Frontal cortex (tissue), 4 donors: ENCODE measurements around the gene RALGAPA1. TPM values are rescaled to one million over a fixed set of nuclear protein-coding genes. Genes with fewer than 3 reads are reported as not detected.
A peak's percentile ranks its signal among the peaks of the same experiment; 100 is the strongest.
"Not testable (repeated sequence)": the region's sequence is repeated elsewhere in the genome, so short reads cannot be mapped to it uniquely, and the experiment has no call there.

Experiments used
- DNase-seq, 2 donors: peaks; one replicate each; pipeline ENCODE4 v3.0.0; 2012; ENCODE audit warnings: low spot score in 2 of 2
- FAIRE-seq: peaks from 2 replicates; lab custom pipeline; 2012; peaks lifted over from hg19 to GRCh38; lab: Jason Lieb, UNC
- total RNA-seq: library from RNA; depleted of rRNA; stranded (reverse); fragments of >200 nt; gene quantifications from one replicate; pipeline ENCODE4 v1.2.3, GENCODE V29; 2014
- donor health status: control.
- donor health status: control.
- donor health status: control.

Gene RALGAPA1
- total RNA-seq, 1 donor from 2014 or later = 150 TPM

DNA sequence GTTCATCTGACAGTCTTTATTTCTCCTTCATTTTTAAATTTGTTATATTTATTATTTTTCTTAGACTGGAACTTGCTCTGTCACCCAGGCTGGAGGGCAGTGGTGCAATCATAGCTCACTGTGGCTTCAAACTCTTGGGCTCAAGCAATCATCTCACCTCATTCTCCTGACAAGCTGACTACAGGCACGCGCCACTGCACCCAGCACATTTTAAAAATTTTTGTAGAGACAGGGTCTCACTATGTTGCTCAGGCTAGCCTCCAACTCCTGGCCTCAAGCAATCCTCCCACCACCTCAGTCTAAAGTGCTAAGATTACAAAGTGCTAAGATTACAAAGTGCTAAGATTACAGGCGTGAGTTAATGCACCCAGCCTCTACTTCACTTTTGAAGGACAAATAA is 96.6 kb downstream of the RALGAPA1 start:
- FAIRE-seq (no peak), DNase-seq (no peak)

GRCh38 chr14:35708062-35708461 is 101.0 kb downstream of the RALGAPA1 start:
- FAIRE-seq (no peak), DNase-seq (no peak)

- no peak for DNase-seq
- no peak for FAIRE-seq
Observed at GRCh38 chr14:35705636-35706035, 103.5 kb downstream of the RALGAPA1 start.

DNA sequence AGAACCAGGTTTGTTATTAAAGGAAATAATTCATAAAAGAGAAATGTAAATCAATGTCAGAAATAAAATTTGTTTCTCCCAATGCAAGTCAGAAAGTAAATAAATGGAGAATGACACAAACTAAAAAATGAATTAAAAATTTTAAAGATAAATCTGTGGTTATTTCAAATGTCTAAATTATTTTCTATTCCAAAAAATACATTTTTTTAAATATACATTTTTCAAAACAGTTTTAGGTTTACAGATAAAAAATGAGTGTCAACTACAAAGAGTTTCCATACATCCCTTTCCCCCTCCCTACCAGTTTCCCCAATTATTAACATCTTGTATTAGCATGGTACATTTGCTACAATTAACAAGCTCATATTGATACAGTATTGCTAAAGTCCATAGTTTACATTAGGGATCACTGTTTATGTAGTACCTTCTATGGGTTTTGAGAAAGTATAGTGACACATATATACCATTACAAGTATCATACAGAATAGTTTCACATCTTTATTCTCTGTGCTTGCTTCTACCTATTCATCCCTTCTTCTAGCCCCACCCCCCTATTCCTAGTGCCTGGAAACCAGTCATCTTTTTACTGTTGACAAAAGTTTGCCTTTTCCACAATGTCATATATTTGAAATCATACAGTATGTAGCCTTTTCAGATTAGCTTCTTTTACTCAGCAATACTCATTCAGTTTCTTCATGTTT is 104.2 kb downstream of the RALGAPA1 start:
- FAIRE-seq = peak; percentile 94
- no peak for DNase-seq

DNA sequence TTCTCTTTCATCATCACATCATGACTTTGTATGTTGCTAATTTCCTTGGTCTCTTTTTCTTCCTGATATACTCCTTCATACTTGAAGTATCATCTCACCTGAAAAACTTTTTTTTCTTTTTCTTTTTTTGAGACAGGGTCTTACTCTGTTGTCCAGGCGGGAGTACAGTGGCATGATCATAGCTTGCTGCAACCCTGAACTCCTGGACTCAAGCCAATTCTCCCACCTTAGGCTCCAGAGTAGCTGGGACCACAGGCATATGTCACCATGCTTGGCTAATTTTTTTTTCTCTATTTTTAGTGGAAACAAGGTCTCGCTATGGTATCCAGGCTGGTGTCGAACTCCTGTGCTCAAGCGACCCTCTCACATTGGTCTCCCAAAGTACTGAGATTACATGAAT is 107.6 kb downstream of the RALGAPA1 start:
- no peak for FAIRE-seq
- DNase-seq = no peak

GRCh38 chr14:35699791-35700444 is 109.2 kb downstream of the RALGAPA1 start:
- peak; percentile 37 for FAIRE-seq
- no peak for DNase-seq

GRCh38 chr14:35696575-35696974 is 112.5 kb downstream of the RALGAPA1 start:
- FAIRE-seq = no peak

GRCh38 chr14:35696119-35696518 is 113.0 kb downstream of the RALGAPA1 start:
- no peak for FAIRE-seq

More at GRCh38 chr14:35696575-35696974, 112.5 kb downstream of the RALGAPA1 start:
- no peak for DNase-seq

DNA sequence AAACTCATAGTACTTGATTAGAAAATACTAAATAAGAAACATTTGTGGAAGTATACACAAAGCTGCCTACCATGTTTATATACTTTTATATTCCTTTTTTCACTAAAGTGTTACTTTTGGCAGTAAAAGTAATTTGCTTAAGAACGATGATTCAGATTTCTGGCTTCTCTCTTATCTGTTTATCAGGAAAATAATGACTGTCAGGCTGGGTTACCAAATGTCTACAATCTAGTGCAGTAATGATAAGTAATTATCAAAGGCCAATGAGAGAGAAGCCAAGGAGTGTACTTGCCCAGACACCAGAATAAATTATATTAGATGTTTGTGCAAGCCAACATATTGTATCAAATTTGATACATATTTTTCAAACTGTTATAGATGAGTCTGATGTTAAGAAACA is 113.4 kb downstream of the RALGAPA1 start:
- DNase-seq = no peak
- no peak for FAIRE-seq

More at GRCh38 chr14:35696119-35696518, 113.0 kb downstream of the RALGAPA1 start:
- no peak for DNase-seq

DNA sequence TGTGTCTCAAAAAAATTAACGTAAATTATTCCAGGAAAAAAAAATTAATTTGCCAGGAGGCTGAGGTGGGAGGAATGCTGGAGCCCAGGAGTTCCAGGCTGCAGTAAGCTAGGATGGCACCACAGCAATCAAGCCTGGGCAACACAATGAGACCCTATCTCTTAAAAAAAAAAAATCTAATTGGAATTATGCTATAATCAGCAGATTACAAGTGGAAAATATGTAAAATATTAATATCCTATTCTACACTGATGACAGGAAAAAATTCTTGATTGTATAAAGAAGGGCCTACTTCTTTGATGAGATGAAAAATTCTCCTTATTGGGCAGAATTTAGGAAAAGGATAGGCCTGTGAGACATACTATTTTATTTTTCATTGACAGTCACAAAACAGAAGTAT is 114.0 kb downstream of the RALGAPA1 start:
- FAIRE-seq (no peak), DNase-seq (no peak)

DNA sequence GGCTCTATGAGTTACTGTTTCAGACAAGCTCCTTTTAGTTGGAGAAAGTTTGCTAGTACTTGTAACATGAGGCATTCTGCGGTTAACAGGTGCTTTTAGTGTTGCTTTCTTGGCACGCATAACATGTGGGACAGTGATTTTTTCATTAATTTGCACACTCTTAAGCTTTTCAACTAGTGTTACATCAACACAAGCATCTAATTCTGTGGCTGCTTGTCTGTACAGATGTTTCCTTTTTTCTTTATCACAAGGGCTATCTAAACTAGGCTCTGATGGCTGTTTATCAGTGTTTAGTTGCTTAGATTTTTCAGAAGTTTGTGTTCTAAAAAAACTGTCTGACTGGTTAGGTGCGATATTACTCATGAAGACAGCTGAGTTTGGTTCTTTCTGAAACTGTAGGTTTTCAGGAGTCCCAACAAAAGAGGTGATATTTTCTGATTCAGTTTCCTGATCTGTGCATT is 120.1 kb downstream of the RALGAPA1 start:
- DNase-seq = no peak
- FAIRE-seq = no peak

GRCh38 chr14:35688126-35688826 is 120.8 kb downstream of the RALGAPA1 start:
- DNase-seq = no peak
- no peak for FAIRE-seq

DNA sequence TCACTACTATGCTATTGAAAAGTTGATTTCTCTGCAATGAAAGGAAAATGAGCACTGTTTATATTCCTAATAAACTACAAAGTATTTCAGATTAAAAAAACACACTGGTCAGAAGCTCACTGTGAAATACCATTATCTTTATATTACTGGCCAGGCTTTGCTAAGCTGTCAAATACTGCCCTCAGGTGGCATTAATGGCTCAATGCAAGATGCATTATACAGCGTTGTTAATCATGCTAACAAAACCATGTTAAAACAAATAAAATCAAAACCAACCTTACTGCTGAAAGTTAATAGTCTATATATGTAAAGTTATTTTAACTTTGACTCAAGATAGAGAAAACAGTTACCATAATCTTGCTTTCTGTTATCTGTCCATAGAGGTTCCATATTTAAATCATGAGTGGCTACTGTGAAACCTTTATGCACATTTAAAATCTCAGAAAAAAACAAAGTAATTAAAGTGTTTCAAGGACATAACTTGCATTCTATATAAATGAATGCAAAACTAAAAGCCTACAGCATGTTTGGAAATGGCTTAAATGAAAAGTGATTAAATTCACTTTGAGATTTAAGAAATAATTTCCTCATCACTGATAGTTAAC is 121.7 kb downstream of the RALGAPA1 start:
- FAIRE-seq = no peak
- DNase-seq = no peak

DNA sequence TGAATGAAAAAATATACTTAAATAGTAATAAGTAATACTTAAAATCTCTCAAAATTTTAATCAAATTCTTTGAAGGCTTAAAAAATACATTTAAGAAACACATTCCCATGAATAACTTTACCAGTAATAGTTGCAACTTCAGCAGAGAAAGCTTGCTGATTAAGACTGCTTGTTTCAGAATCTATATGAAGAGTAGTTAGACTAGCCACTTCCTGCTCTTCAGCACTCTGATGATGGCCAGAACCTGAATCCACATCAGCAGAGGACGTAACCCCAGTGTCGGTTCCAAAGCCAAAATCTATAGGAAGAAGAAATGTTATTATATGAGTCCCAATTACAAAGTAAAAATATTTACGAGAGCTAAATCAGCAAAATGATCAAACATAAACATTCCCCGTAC is 125.4 kb downstream of the RALGAPA1 start:
- DNase-seq, FAIRE-seq: not testable (repeated sequence)

DNA sequence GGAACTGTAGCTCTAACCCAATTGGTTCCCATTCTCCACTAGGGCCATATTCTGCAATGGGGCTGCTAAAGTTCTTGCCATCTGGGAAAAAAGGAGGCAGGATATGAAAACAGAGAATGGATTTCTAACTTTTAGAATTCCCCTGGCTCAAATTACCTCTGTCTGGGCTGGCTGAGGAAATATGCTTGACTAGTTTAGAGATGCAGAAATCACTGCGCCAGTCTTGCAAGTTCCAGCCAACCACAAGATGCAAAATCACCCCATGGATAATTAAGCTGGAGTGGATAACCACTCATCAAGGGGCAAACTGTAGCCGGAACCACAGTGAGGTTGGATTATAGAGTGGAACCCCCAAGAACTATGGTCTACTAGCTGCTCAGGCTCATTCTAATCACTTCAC is 126.3 kb downstream of the RALGAPA1 start:
- no peak for FAIRE-seq
- DNase-seq = no peak

GRCh38 chr14:35678403-35679028 is 130.6 kb downstream of the RALGAPA1 start:
- DNase-seq = no peak
- no peak for FAIRE-seq

GRCh38 chr14:35669782-35670181 is 139.3 kb downstream of the RALGAPA1 start:
- FAIRE-seq (no peak), DNase-seq (no peak)

DNA sequence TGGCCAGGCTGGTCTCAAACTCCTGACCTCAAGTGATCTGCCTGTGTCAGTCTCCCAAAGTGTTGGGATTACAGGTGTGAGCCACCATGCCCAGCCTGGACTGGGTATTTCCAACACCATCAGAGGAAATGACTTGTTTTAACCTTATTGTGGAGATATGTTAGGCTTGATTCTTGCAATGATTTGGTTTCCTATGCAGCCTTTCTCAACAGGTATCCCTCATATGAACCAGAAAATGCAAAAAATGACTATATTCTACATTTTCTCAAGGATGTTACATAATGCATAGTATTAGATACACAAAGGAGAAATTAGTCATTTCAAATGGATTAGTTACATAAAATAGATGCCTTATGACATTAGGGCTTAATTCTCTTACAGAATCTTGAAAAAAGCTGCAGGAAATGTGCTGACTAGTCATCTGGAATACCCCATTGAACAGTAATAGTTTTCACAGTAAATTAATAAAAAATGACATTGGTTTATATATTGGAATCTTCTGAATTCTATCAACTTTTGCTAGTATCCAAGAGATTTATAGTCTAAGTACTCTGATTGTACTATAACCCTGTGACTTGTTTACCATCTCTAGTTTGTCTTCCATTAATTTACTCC is 142.6 kb downstream of the RALGAPA1 start:
- DNase-seq (no peak), FAIRE-seq (no peak)

DNA sequence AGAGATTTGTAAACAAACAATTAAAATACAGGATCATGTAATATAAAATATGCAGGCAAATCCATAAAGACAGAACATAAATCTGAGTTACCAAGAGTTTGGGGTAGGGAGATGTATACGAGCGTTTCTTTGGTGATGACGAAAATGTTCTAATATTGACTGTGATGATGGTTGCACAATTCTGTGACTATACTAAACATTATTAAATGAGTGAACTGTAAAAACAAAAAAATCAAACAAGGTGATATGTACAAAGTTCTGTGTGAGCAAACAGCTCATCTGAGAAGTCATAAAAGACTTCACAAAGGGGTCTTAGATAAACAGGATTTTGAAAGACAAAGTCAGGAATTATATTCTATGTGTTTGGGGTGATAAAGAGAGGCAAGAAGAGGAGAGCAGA is 147.2 kb downstream of the RALGAPA1 start:
- DNase-seq = no peak
- FAIRE-seq = no peak

DNA sequence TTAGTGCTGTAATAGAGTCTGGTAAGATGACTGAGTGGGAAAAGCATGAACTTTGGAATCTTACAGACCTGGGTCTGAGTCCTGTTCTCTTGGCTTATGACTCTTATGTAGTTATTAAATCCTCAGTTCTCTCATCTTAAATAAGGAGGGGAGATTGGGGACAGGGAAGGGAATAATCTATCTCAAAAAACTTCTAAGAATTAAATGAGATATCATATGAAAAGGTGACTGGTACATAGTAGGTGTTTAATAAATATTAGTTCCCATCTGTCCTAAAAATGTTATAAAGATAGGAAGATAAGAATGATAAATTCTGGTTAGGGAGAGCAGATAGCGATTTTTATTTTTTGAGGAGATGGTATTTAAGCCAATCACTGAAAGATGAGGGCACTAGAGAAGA is 156.1 kb downstream of the RALGAPA1 start:
- DNase-seq = no peak
- FAIRE-seq = no peak
